Stimulated activated effector memory CD8-positive, alpha-beta T cell treated with anti-CD3 and anti-CD28 coated beads, Interleukin-12 subunit alpha, Interleukin-12 subunit beta, amount 100 ng/mL, for 72 hours (primary cell): ENCODE data around the gene CUX1.

ENCODE experiments used
- ATAC-seq: fragments of 150-1000 bp; cut with Tn5 transposase; 2 replicates; pipeline ENCODE4 v1.10.0; 2021
- DNase-seq, 2 donors: peaks; one replicate each; pipeline ENCODE4 v3.0.0; 2021 to 2022; ENCODE audit warnings: low spot score in 2 of 2
- H3K27ac Mint-ChIP-seq: one replicate; pipeline ENCODE4 v1.8.0; 2022; ENCODE audit warnings: mild to moderate bottlenecking, mixed read lengths
- H3K36me3 Mint-ChIP-seq: one replicate; pipeline ENCODE4 v1.8.0; 2022; ENCODE audit warnings: mild to moderate bottlenecking, mixed read lengths
- H3K4me1 Mint-ChIP-seq: one replicate; pipeline ENCODE4 v1.8.0; 2022; ENCODE audit warnings: mixed read lengths
- H3K4me3 Mint-ChIP-seq: one replicate; pipeline ENCODE4 v1.8.0; 2022; ENCODE audit warnings: mild to moderate bottlenecking, mixed read lengths
- H3K9me3 Mint-ChIP-seq: one replicate; pipeline ENCODE4 v1.8.0; 2022; ENCODE audit warnings: mixed read lengths

CUX1 gene

DNA sequence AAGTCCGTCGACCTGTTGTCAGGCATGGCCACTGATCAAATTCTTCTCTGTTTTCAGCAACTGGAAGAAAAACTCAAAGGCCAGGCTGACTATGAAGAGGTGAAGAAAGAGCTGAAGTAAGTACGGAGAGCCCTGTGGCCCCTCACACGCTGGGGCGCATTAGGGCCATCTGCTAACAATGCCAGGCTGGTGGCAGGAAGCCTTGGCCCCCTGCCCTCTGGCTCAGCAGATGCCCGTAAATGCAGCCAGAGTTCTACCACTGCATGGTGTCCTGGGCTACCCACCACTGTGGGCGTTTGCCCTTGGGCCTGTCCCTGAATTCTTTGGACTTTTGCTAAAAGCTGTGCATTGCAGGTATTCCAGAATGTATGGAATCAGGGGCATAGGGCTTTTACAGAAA, 372.3 kb downstream of the CUX1 start:
- ATAC-seq (no peak), DNase-seq (no peak)
- no peaks in the 10 kb centered on the region for H3K4me1 Mint-ChIP-seq
- no peak overlapping the region for H3K27ac Mint-ChIP-seq
- no peaks in the 10 kb centered on the region for H3K9me3 Mint-ChIP-seq
- peaks cover 27% of the 10 kb centered on the region for H3K36me3 Mint-ChIP-seq
- no peak overlapping the region for H3K4me3 Mint-ChIP-seq

- no peak overlapping the region for H3K4me3 Mint-ChIP-seq
- no peak overlapping the region for H3K27ac Mint-ChIP-seq
- no peaks in the 10 kb centered on the region for H3K9me3 Mint-ChIP-seq
- no peak for ATAC-seq
- no peak for DNase-seq
- H3K36me3 Mint-ChIP-seq, result peaks cover 26% of the 10 kb centered on the region
- H3K4me1 Mint-ChIP-seq, result no peaks in the 10 kb centered on the region
Measured at GRCh38 chr7:102190776-102191350, 373.4 kb downstream of the CUX1 start.

GRCh38 chr7:102191556-102192379, 374.3 kb downstream of the CUX1 start:
- no peaks in the 10 kb centered on the region for H3K9me3 Mint-ChIP-seq
- peaks cover 30% of the 10 kb centered on the region for H3K36me3 Mint-ChIP-seq
- ATAC-seq, result no peak
- no peak overlapping the region for H3K27ac Mint-ChIP-seq
- DNase-seq, result no peak
- no peaks in the 10 kb centered on the region for H3K4me1 Mint-ChIP-seq
- no peak overlapping the region for H3K4me3 Mint-ChIP-seq

GRCh38 chr7:102192790-102193189, 375.4 kb downstream of the CUX1 start:
- no peak for ATAC-seq
- H3K36me3 Mint-ChIP-seq, result peaks cover 40% of the 10 kb centered on the region
- H3K27ac Mint-ChIP-seq, result no peak overlapping the region
- H3K4me1 Mint-ChIP-seq, result no peaks in the 10 kb centered on the region
- H3K4me3 Mint-ChIP-seq, result no peak overlapping the region
- DNase-seq, result no peak
- no peaks in the 10 kb centered on the region for H3K9me3 Mint-ChIP-seq

GRCh38 chr7:102193806-102194205, 376.4 kb downstream of the CUX1 start:
- Mint-ChIP-seq H3K27ac (no peak overlapping the region), H3K9me3 (no peaks in the 10 kb centered on the region), H3K4me3 (no peak overlapping the region), H3K4me1 (no peaks in the 10 kb centered on the region), H3K36me3 (peaks cover 43% of the 10 kb centered on the region)
- ATAC-seq, result no peak
- no peak for DNase-seq

DNA sequence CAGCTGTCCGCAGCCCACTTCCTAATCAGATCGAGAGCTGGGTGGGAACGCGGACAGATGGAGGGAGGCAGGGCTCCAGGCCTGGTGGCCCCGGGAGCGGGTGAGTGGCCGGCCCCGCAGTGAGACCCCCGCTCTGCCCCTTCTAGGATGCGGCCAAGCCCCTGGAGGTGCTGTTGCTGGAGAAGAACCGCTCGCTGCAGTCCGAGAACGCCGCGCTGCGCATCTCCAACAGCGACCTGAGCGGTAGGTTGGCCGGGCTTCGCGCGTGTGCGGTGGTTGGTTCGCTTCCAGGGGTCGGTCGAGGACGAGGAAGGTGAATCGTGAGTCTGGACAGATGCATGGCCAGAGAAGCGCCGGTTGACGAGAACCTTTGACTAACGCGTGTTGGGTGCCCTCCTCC, 377.9 kb downstream of the CUX1 start:
- H3K4me3 Mint-ChIP-seq, result no peak overlapping the region
- no peaks in the 10 kb centered on the region for H3K4me1 Mint-ChIP-seq
- ATAC-seq (no peak), DNase-seq (no peak)
- peaks cover 45% of the 10 kb centered on the region for H3K36me3 Mint-ChIP-seq
- H3K27ac Mint-ChIP-seq, result no peak overlapping the region
- no peaks in the 10 kb centered on the region for H3K9me3 Mint-ChIP-seq

- Mint-ChIP-seq H3K36me3 (peaks cover 45% of the 10 kb centered on the region), H3K27ac (no peak overlapping the region), H3K9me3 (no peaks in the 10 kb centered on the region), H3K4me1 (no peaks in the 10 kb centered on the region), H3K4me3 (no peak overlapping the region)
- DNase-seq, result no peak
- ATAC-seq, result no peak
Measured at GRCh38 chr7:102196028-102196427, 378.6 kb downstream of the CUX1 start.

DNA sequence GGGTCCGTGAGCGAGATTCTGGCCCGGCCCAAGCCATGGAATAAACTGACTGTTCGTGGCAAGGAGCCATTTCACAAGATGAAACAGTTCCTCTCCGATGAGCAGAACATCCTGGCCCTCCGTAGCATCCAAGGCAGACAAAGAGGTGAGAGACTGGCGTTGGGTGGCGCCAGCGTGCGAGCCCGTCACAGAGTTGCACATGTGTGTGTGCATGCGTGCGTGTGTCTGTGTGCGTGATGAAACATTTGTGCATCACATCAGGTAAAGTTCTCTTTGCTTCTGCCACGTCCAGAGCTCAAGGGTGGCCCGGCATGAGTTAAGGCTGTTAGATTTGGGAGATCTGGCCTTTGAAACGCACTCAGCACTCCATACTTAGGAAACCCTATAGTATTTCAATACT, 379.7 kb downstream of the CUX1 start:
- H3K36me3 Mint-ChIP-seq, result peaks cover 45% of the 10 kb centered on the region
- no peaks in the 10 kb centered on the region for H3K9me3 Mint-ChIP-seq
- no peak overlapping the region for H3K27ac Mint-ChIP-seq
- no peak for ATAC-seq
- H3K4me1 Mint-ChIP-seq, result no peaks in the 10 kb centered on the region
- no peak overlapping the region for H3K4me3 Mint-ChIP-seq
- no peak for DNase-seq

DNA sequence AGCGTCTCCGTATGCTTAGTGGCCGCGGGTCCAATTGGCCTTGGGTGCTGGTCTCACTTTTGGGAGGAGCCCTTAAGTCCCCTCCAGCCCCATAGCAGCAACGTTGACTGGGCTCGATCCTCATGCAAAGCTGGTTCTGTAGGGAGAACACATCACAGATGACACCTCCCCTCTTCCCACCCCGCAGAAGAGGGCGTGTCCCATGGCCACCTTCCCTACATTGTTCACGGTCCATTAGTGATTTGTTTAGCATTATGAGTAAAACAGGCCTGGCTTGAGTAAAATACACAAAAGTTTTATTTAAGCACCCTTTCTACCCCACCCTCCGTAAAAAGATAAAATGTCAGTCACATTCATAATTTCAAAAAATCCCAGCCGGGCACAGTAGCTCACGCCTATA, 380.2 kb downstream of the CUX1 start:
- H3K36me3 Mint-ChIP-seq, result peaks cover 45% of the 10 kb centered on the region
- no peak for ATAC-seq
- H3K27ac Mint-ChIP-seq, result no peak overlapping the region

GRCh38 chr7:102198417-102198956, 381.1 kb downstream of the CUX1 start:
- no peak overlapping the region for H3K27ac Mint-ChIP-seq

More for the DNA sequence above, 380.2 kb downstream of the CUX1 start:
- DNase-seq, result no peak
- no peaks in the 10 kb centered on the region for H3K9me3 Mint-ChIP-seq
- no peak overlapping the region for H3K4me3 Mint-ChIP-seq
- no peaks in the 10 kb centered on the region for H3K4me1 Mint-ChIP-seq

GRCh38 chr7:102201576-102201975, 384.1 kb downstream of the CUX1 start:
- Mint-ChIP-seq H3K27ac (no peak overlapping the region), H3K36me3 (peaks cover 39% of the 10 kb centered on the region), H3K9me3 (no peaks in the 10 kb centered on the region)

More at GRCh38 chr7:102198417-102198956, 381.1 kb downstream of the CUX1 start:
- no peak overlapping the region for H3K4me3 Mint-ChIP-seq
- no peak for DNase-seq
- peaks cover 45% of the 10 kb centered on the region for H3K36me3 Mint-ChIP-seq
- H3K4me1 Mint-ChIP-seq, result no peaks in the 10 kb centered on the region
- H3K9me3 Mint-ChIP-seq, result no peaks in the 10 kb centered on the region
- ATAC-seq, result no peak

GRCh38 chr7:102202556-102202955, 385.1 kb downstream of the CUX1 start:
- Mint-ChIP-seq H3K9me3 (no peaks in the 10 kb centered on the region), H3K27ac (no peak overlapping the region), H3K4me1 (no peaks in the 10 kb centered on the region), H3K4me3 (no peak overlapping the region), H3K36me3 (peaks cover 35% of the 10 kb centered on the region)
- ATAC-seq (no peak), DNase-seq (no peak)

More at GRCh38 chr7:102201576-102201975, 384.1 kb downstream of the CUX1 start:
- Mint-ChIP-seq H3K4me3 (no peak overlapping the region), H3K4me1 (no peaks in the 10 kb centered on the region)
- DNase-seq (no peak), ATAC-seq (no peak)

GRCh38 chr7:102203218-102203617, 385.8 kb downstream of the CUX1 start:
- Mint-ChIP-seq H3K4me1 (no peaks in the 10 kb centered on the region), H3K4me3 (no peak overlapping the region), H3K9me3 (no peaks in the 10 kb centered on the region), H3K36me3 (peaks cover 31% of the 10 kb centered on the region), H3K27ac (no peak overlapping the region)
- DNase-seq (no peak), ATAC-seq (no peak)

- no peak for DNase-seq
- H3K36me3 Mint-ChIP-seq, result peaks cover 31% of the 10 kb centered on the region
- H3K27ac Mint-ChIP-seq, result no peak overlapping the region
- no peak for ATAC-seq
- H3K9me3 Mint-ChIP-seq, result no peaks in the 10 kb centered on the region
- no peaks in the 10 kb centered on the region for H3K4me1 Mint-ChIP-seq
- no peak overlapping the region for H3K4me3 Mint-ChIP-seq
Measured at GRCh38 chr7:102204212-102204611, 386.8 kb downstream of the CUX1 start.

DNA sequence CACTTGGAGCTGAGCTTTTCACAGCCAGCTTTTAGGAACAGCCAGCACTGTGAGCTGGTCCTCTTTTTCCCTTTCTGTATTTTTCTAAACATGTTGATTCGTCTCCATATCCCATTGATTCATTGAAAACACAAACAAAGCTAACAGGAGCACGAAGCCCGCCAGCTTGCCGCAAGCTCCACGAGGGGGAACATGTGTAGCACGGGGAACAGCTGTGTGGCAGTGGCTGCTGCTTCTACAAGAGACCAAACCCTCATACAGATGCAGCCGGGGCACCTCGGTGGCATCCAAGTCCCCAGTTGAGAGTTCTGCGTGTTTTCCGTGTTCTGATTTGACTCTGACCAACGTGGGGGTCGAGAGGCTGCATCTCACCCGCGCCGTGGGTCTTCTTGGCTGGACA, 388.5 kb downstream of the CUX1 start:
- H3K36me3 Mint-ChIP-seq, result peaks cover 27% of the 10 kb centered on the region

GRCh38 chr7:102208826-102209225, 391.4 kb downstream of the CUX1 start:
- Mint-ChIP-seq H3K4me3 (no peak overlapping the region), H3K27ac (no peak overlapping the region), H3K36me3 (peaks cover 27% of the 10 kb centered on the region), H3K9me3 (no peaks in the 10 kb centered on the region), H3K4me1 (no peaks in the 10 kb centered on the region)
- DNase-seq (no peak), ATAC-seq (no peak)

More for the DNA sequence above, 388.5 kb downstream of the CUX1 start:
- H3K9me3 Mint-ChIP-seq, result no peaks in the 10 kb centered on the region
- H3K4me3 Mint-ChIP-seq, result no peak overlapping the region
- H3K4me1 Mint-ChIP-seq, result no peaks in the 10 kb centered on the region
- ATAC-seq (no peak), DNase-seq (no peak)
- H3K27ac Mint-ChIP-seq, result no peak overlapping the region
